Stimulated activated CD4-positive, alpha-beta T cell treated with anti-CD3 and anti-CD28 coated beads, Interleukin-4, amount 100 ng/mL, for 24 hours (primary cell): ENCODE data around the gene RAB24.
"Not testable (repeated sequence)": the region's sequence is repeated elsewhere in the genome, so short reads cannot be mapped to it uniquely, and the experiment has no call there.

ENCODE experiments used
- DNase-seq: peaks from one replicate; pipeline ENCODE4 v3.0.0-alpha.2; 2020

The RAB24 gene

DNA sequence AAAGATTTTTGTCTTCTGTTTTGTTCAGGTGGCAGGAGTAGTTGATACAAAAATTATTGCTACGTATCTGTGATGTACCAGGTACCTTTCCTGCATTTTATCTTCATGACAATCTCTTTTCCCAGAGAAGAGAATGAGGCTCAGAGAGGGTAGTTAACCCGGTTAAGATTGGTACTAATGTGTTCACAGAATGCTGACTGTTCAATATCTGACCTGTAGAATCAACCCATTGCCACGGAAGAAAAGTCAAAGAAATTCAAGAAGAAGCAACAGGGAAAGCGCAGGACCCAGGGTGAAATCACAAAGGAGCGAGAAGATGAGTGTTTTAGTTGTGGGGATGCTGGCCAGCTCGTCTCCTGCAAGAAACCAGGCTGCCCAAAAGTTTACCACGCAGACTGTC is 11.8 kb downstream of the RAB24 start:
- DNase-seq: no peak

DNA sequence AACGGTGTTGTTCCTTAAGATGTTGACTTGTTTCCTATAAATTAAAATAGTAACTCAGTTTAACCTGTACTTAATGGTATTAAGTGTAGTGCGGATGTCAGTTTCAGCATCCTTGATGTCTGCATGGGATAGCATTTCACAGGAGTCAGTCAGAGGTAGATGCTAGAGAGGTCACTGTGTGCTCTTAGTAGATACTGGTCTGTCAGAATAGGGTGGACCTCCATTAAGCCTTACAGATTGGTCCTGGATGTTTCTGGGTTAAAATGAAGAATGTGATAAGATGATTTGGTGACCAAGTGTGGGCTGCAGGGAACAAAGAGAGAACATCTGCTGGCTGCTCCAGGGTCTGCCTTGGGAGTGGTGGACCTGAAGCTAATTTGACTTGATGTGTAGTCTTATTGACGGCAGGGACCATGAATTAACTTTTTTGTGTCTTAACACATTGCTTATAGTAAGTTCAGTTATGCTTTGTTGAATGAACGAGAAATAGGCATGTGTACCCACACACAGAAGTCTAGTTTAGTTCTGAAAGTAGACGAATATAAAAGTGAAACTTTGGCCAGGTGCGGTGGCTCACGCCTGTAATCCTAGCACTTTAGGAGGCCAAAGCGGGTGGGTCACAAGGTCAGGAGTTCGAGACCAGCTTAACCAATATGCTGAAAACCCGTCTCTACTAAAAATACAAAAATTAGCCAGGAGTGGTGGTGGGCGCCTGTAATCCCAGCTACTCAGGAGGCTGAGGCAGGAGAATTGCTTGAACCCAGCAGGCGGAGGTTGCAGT is 12.5 kb downstream of the RAB24 start:
- no peak for DNase-seq

DNA sequence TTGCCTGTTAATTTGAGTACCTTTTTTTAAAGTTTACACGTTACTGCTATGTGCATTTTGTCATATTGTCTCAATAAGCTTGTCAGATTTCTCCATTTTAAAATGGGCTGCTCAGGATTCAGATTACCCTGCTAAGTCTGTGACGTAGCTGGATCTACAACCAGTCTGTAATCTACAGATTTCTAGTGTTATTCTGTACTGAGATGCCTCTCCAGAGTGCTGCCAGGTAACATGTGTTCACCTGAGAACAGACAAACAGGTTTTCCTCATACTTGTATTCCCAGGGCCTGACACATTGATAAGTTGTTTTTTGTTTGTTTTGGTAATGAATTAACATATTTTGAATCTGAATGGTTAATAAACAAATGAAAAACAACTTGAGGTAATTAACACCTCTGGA is 15.3 kb downstream of the RAB24 start:
- no peak for DNase-seq

DNA sequence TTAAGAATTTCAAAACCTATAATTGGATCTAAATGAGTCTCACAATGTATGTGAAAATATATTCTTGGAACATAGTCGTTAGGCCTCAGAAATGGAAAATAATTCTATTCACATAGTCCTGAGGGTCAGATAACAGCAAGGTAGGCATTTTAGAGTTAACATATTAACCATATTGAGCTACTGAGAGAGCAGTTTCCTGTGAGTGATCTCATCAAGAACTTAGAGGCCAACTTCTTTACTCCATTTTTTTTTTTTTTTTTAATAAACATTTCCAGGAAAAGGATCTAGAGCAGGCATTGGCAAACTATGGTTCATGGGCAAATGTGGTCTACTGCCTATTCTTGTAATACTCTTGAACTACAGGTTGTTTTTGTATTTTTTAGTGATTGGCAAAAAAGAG is 26.6 kb downstream of the RAB24 start:
- no peak for DNase-seq

DNA sequence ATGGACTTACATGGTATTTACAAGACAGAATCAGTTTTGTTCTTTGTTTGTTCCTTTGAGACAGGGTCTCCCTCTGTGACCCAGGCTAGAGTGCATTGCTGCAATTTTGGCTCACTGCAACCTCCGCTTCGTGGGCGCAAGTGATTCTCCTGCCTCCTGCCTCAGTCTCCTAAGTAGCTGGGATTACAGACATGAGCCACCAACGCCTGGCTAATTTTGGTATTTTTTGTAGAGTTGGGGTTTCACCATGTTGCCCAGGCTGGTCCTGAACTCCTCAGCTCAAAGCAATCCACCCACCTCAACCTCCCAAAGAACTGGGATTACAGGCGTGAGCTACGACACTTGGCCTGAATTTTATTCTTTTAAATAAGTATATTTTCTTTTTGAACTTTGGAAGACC is 27.6 kb downstream of the RAB24 start:
- DNase-seq: no peak

DNA sequence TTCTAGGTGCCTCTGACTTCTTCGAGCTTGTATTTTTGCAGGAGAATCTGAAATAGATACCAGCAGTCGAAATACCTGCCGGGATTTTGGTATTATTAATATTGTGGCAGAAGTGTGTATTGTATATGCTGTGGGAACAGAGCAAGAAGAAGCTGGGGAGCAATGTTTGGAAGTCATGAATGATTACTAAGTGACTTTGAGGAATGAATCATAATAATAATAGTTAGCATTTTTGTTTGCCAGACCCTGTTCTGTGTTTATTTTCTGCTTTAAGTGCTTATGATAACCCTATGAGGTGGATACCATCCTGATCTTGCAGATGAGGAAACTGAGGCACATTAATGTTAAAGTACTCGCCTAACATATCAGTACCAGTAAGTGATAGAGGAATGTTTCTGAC is 32.4 kb downstream of the RAB24 start:
- DNase-seq: no peak

DNA sequence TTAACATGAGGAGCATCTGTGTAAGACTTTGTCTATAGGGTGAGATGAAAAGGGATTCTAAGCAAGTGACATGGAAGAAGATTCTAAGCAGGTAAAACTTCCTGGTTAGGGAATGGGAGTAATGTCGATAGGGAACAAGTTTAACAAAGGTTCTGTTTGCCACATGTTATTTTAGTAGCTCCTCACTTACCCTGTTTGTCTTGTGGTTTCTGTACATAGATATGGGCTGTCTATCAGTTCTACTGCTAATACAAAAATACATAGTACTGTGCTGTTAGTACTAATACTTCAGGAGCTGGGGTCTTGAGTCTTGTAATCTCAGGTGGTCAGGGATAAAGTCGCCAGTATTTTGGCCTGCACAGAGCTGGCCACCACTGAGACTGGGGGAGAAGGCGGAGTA is 32.9 kb downstream of the RAB24 start:
- DNase-seq: no peak

DNA sequence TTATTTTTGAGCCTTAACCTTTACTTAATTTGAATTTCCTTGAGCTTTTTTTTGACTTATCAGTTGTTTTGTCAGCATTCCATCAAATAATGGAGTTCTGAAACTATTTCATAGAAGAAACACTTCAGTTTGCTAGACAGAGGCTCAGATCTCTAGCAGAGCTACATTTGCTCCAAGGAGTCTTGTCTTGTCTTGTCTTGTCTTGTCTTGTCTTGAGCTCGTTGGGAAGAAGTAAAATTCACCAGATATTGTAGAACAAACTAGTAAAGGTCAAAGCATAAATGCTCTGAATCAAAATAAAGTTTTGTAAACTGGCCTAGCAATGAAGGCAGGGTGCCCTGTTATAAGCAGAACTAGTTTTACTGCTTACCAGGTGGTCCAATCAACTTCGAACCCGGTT is 33.5 kb downstream of the RAB24 start:
- DNase-seq: no peak

DNA sequence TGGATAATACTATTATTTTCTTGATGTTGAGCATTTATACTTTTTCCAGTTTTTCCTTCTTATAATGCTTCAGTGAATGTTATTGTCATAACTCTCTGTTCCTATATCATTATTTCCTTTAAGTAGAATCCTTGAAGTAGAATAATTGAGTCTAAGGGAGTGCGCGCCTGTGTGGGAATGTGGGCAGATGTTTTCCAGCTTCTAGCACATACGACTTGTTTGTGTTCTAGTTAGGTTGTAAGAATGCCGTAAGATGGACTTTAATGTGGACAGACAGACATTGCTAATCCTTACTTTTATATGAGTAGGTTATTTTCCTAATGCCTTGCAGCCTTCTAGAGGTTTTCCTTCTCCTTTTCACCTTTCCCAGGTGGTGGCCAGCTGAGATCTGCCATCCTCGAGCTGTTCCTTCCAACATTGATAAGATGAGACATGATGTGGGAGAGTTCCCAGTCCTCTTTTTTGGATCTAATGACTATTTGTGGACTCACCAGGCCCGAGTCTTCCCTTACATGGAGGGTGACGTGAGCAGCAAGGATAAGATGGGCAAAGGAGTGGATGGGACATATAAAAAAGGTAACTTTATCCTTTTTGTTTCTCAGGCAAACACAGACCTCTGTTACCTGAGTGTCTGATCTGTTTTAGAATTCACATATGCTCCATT is 34.2 kb downstream of the RAB24 start:
- no peak for DNase-seq

DNA sequence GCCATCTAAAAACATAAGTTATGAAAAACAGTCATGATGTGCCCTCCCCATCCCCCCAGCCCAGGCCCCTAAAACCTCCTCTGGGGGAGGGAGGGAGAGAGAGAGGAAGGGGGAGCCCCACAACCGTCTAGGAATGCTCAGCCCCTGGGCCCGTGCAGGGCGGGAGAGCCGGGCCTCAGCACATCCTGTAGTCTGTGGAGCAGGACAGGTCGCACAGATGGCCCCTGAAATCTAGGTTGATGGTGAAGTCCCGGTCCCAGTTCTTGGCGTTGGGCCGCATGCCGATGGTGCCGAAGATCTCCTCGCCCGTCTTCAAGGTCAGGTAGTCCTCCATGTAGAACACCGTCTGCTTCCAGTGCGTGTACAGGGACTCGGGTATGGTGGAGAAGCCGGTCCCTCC is 38.1 kb downstream of the RAB24 start:
- DNase-seq: no peak

DNA sequence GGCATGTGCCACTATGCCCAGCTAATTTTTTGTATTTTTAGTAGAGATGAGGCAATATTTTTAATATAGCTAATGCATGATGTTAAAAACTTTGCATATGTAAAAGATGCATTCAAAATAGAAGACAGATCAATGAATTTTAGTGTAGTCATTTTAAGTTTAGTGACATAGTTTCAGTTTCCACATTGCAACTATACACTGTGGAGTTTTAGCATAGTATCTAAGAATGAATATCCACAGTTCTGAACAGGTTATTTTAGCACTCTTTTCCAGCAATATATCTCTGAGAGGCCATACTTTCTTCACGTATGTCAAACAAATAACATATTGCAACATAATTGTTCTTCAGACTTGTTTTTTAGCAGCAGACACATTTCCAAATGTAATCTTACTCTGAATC is 39.3 kb downstream of the RAB24 start:
- DNase-seq: no peak

DNA sequence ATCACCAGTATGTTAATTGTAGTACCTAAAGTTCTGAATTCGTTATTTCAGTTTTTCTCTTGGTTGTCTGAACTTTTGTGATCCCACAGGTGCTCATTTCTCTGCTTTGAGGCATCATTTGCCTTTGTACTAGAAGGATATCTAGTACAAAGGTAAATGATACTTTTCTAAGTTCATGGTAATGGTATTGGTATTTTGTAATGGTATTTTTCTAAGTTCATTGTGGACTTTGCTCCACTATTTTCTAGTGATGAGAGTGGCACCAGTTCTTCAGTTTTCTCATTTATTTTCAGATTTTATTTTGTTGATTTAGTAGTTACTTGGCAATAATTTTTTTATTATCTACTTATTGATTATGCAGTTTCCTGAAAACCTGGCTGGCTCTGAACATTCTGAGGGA is 42.0 kb downstream of the RAB24 start:
- DNase-seq: no peak

DNA sequence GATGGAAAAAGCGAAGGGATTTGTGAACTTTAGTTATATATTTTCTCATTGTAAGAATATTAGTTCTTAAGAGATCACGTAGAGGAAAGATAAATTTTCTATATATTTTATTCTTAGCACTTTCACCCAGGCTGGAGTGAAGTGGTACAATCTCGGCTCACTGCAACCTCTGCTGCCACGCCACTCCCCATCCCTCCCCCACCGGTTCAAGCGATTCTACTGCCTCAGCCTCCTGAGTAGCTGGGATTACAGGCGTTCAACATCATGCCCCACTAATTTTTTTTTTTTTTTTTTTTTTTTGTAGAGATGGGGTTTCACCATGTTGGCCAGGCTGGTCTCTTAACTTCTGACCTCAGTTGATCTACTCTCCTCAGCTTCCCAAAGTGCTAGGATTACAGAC is 42.6 kb downstream of the RAB24 start:
- no peak for DNase-seq

DNA sequence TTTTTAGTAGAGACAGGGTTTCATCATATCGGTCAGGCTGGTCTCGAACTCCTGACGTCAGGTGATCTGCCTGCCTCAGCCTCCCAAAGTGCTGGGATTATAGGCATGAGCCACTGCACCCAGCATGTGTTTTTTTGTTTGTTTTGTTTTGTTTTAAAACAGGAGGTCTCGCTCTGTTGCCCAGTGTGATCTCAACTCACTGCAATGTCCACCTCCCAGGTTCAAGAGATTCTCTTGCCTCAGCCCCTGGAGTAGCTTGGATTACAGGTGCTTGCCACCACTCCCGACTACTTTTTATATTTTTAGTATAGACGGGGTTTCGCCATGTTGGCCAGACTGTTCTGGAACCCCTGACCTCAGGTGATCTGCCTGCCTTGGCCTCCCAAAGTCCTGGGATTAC is 44.8 kb downstream of the RAB24 start:
- DNase-seq: not testable (repeated sequence)

DNA sequence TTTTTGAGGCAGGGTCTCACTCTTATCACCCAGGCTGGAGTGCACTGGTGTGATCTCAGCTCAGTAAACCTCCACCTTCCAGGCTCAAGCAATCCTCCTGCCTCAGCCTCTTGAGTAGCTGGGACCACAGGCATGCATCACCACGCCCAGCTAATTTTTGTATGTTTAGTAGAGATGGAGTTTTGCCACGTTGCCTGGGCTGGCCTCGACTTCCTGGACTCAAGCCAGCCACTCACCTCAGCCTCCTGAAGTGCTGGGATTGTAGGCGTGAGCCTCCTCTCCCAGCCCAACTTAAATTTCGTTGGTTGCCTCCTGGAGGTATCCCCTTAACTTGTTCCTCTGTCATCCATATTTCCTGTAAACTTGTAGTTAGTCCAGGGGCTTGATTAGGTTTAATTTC is 47.2 kb downstream of the RAB24 start:
- DNase-seq: no peak

DNA sequence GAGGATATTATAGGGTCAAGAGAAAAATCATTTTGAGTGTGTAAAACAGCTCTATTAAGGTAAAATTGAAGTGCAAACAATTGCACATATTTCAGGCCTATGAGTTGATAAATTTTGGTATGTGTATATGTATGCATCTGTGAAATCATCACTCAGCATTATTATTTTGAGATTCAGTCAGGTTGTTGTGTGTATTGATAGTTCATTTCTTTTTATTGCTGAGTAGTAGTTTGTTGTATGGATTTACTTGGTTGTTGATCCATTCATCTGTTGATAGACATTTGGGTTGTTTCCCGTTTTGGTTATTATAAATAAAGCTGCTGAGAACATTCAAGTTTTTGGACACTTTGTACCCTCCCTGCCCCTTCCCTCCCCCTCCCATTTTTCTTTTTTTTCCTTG is 50.3 kb downstream of the RAB24 start:
- DNase-seq: no peak
